ENCODE data around the gene LRFN2. TPM values are rescaled to one million over a fixed set of nuclear protein-coding genes. Genes with fewer than 3 reads are reported as not detected.
A peak's percentile ranks its signal among the peaks of the same experiment; 100 is the strongest.

The LRFN2 gene
- polyA plus RNA-seq, 1 donor from 2014 or later, result 14.8 TPM

GRCh38 chr6:40550202-40551101 is 36.7 kb downstream of the LRFN2 start:
- Histone ChIP-seq H4K20me1 (ENCODE audit: insufficient read depth) (no peaks in the 10 kb centered on the region), H3K9me3 (ENCODE audit: low read length) (no peaks in the 10 kb centered on the region), H3K4me3 (ENCODE audit: low read length) (no peak overlapping the region), H3K79me2 (replicated peaks; ENCODE audit: insufficient read depth, low read length) (no peaks in the 10 kb centered on the region), H3K9ac (ENCODE audit: low read length) (no peak overlapping the region), H3K9me2 (ENCODE audit: insufficient read depth, low read length) (no peaks in the 10 kb centered on the region), H3K4me2 (ENCODE audit: low read length) (no peak overlapping the region), H3F3A (ENCODE audit: insufficient read depth, low read length, poor library complexity, severe bottlenecking) (no peaks in the 10 kb centered on the region), H3K27ac (ENCODE audit: low read length) (no peak overlapping the region), H3K36me3 (ENCODE audit: insufficient read depth, low read length) (no peaks in the 10 kb centered on the region), H3K27me3 (ENCODE audit: insufficient read depth, low read depth, low read length) (peaks cover 3% of the 10 kb centered on the region), H2AFZ (ENCODE audit: low read depth, low read length) (no peak overlapping the region)
- TF ChIP-seq MXI1 (conservative IDR thresholded peaks at IDR 0.05; ENCODE audit: poor library complexity, severe bottlenecking) (no peak), SMC3 (conservative IDR thresholded peaks at IDR 0.05; ENCODE audit: poor library complexity) (peak; percentile 42), CTCF (IDR thresholded peaks at IDR 0.05; ENCODE audit: poor library complexity, severe bottlenecking) (peak; percentile 63)

GRCh38 chr6:40545954-40546353 is 41.2 kb downstream of the LRFN2 start:
- Histone ChIP-seq H3K4me3 (ENCODE audit: low read length) (no peak overlapping the region), H3K36me3 (ENCODE audit: insufficient read depth, low read length) (no peaks in the 10 kb centered on the region), H3K9me2 (ENCODE audit: insufficient read depth, low read length) (no peaks in the 10 kb centered on the region), H3K27ac (ENCODE audit: low read length) (no peak overlapping the region), H4K20me1 (ENCODE audit: insufficient read depth) (no peaks in the 10 kb centered on the region), H3K9me3 (ENCODE audit: low read length) (no peaks in the 10 kb centered on the region), H3F3A (ENCODE audit: insufficient read depth, low read length, poor library complexity, severe bottlenecking) (no peaks in the 10 kb centered on the region), H2AFZ (ENCODE audit: low read depth, low read length) (no peak overlapping the region), H3K27me3 (ENCODE audit: insufficient read depth, low read depth, low read length) (peaks cover 6% of the 10 kb centered on the region), H3K4me2 (ENCODE audit: low read length) (no peak overlapping the region), H3K79me2 (replicated peaks; ENCODE audit: insufficient read depth, low read length) (no peaks in the 10 kb centered on the region), H3K9ac (ENCODE audit: low read length) (no peak overlapping the region)
- no peak for TF ChIP-seq SMC3 (conservative IDR thresholded peaks at IDR 0.05; ENCODE audit: poor library complexity)
- TF ChIP-seq POLR2AphosphoS5 (IDR thresholded peaks at IDR 0.05), result no peak
- TF ChIP-seq CTCF (IDR thresholded peaks at IDR 0.05; ENCODE audit: poor library complexity, severe bottlenecking), result no peak
- no peak for TF ChIP-seq MXI1 (conservative IDR thresholded peaks at IDR 0.05; ENCODE audit: poor library complexity, severe bottlenecking)
- TF ChIP-seq TAF1 (IDR thresholded peaks at IDR 0.05; ENCODE audit: low read depth), result no peak

GRCh38 chr6:40543776-40544175 is 43.4 kb downstream of the LRFN2 start:
- Histone ChIP-seq H2AFZ (ENCODE audit: low read depth, low read length) (no peak overlapping the region), H3K27ac (ENCODE audit: low read length) (no peak overlapping the region), H3K9ac (ENCODE audit: low read length) (no peak overlapping the region), H3K4me3 (ENCODE audit: low read length) (no peak overlapping the region), H3K4me2 (ENCODE audit: low read length) (no peak overlapping the region), H3K79me2 (replicated peaks; ENCODE audit: insufficient read depth, low read length) (no peaks in the 10 kb centered on the region), H3K9me3 (ENCODE audit: low read length) (no peaks in the 10 kb centered on the region), H3K9me2 (ENCODE audit: insufficient read depth, low read length) (no peaks in the 10 kb centered on the region), H4K20me1 (ENCODE audit: insufficient read depth) (no peaks in the 10 kb centered on the region), H3K36me3 (ENCODE audit: insufficient read depth, low read length) (no peaks in the 10 kb centered on the region), H3F3A (ENCODE audit: insufficient read depth, low read length, poor library complexity, severe bottlenecking) (no peaks in the 10 kb centered on the region), H3K27me3 (ENCODE audit: insufficient read depth, low read depth, low read length) (peaks cover 11% of the 10 kb centered on the region)
- TF ChIP-seq SMC3 (conservative IDR thresholded peaks at IDR 0.05; ENCODE audit: poor library complexity) (no peak), MXI1 (conservative IDR thresholded peaks at IDR 0.05; ENCODE audit: poor library complexity, severe bottlenecking) (no peak), EP300 (conservative IDR thresholded peaks at IDR 0.05; ENCODE audit: poor library complexity, severe bottlenecking) (no peak), CTCF (IDR thresholded peaks at IDR 0.05; ENCODE audit: poor library complexity, severe bottlenecking) (no peak), EZH2 (IDR thresholded peaks at IDR 0.05; ENCODE audit: borderline replicate concordance, insufficient read depth, low read length, poor library complexity, severe bottlenecking) (no peak), RAD21 (conservative IDR thresholded peaks at IDR 0.05) (no peak), REST (IDR thresholded peaks at IDR 0.05; ENCODE audit: borderline replicate concordance) (no peak), POLR2AphosphoS5 (IDR thresholded peaks at IDR 0.05) (no peak), TAF1 (IDR thresholded peaks at IDR 0.05; ENCODE audit: low read depth) (no peak)

All from neural cell (in vitro differentiated cells).